ENCODE measurements around the gene WFS1. TPM values are rescaled to one million over a fixed set of nuclear protein-coding genes. Genes with fewer than 3 reads are reported as not detected.

The WFS1 gene
- total and polyA plus RNA-seq, 9 of the 15 experiments (the other 6 are each of a cell fraction or from before 2014, with no cell fraction given), result 0.01 to 0.29 (median 0.03) TPM; not detected in 5

DNA sequence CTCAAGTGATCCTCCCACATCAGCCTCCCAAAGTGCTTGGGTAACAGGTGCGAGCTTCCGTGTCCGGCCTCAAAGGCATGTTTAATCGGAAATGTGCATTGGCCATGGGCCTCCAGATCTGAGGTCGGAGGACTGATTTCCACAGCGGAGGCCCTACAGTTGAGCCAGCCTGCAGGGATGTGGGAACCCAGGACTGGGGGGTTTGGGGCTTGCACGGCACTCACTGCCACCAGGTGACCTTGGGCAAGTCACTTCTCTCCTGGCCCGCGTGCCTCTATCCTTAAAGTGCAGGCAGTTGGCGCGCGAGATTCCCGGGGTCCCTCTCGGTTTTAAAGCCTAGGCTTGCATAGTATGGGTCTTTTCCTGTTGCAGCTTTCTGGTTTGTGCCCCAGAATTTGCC, 18.3 kb upstream of the WFS1 start:
- no peak for FAIRE-seq
- Histone ChIP-seq H2AFZ (ENCODE audit: low read depth, low read length) (no peak overlapping the region), H3K36me3 (ENCODE audit: control insufficient read depth, insufficient read depth, low read length) (no peaks in the 10 kb centered on the region), H4K20me1 (replicated peaks; ENCODE audit: control insufficient read depth, insufficient read depth, low read length) (peaks cover 4% of the 10 kb centered on the region; the same call in 1 of the 2 replicates), H3K9me3 (replicated peaks; ENCODE audit: control insufficient read depth, insufficient read depth, low read depth, low read length) (no peaks in the 10 kb centered on the region), H3K27ac (ENCODE audit: extremely low read depth, low read depth, low read length) (no peak overlapping the region), H3K9me1 (ENCODE audit: control insufficient read depth, insufficient read depth, low read length) (no peaks in the 10 kb centered on the region), H3K27me3 (ENCODE audit: control insufficient read depth in 2 of 2, insufficient read depth in 2 of 2, low read length in 2 of 2) (peaks cover under 1 to 10% of the 10 kb centered on the region in 2 experiments; a peak in 2 of 5 replicates), H3K4me2 (ENCODE audit: insufficient read depth, low read length) (no peak overlapping the region), H3K4me1 (replicated peaks in 1 of 2; ENCODE audit: control insufficient read depth in 2 of 2, insufficient read depth in 2 of 2, low read length in 2 of 2) (no peaks in the 10 kb centered on the region), H3K79me2 (ENCODE audit: control insufficient read depth, insufficient read depth, low read length) (no peaks in the 10 kb centered on the region), H3K4me3 (no peak overlapping the region), H3K9ac (ENCODE audit: insufficient read depth in 1 of 2, low read depth in 2 of 2, low read length in 2 of 2) (no peak overlapping the region)
- in situ Hi-C loops (cut with MboI), result loop anchor here (5.0 kb wide), 1 partner anchor 76 kb away; no protein-coding TSS in a partner anchor
- TF ChIP-seq POLR2A (conservative IDR thresholded peaks at IDR 0.05) (no peak), NR2F6 (CRISPR knock-in tag; IDR thresholded peaks at IDR 0.05) (no peak), ZBTB17 (CRISPR knock-in tag; IDR thresholded peaks at IDR 0.05) (no peak), PPARD (CRISPR knock-in tag; IDR thresholded peaks at IDR 0.05) (no peak), KLF16 (IDR thresholded peaks at IDR 0.05) (no peak), ETS2 (tag; IDR thresholded peaks at IDR 0.05; ENCODE audit: borderline replicate concordance, poor library complexity, severe bottlenecking) (no peak)
- DNase-seq (ENCODE audit: extremely low read depth in 1 of 4, low spot score in 3 of 4), result no peak
- WGBS (ENCODE audit: insufficient coverage, low coverage, missing lambda C conversion rate), result 12% methylated on average over 14 of the region's 14 CpGs
- ChIA-PET POLR2A (interaction anchor here (0.7 to 1.3 kb wide), 3 partner anchors 8 to 171 kb away, joined by 3 to 5 read pairs (median 4); no protein-coding TSS in a partner anchor), CTCF (ENCODE audit: low intra/inter-chr PET ratio) (interaction anchor here (0.7 to 2.3 kb wide), 3 partner anchors 41 to 80 kb away, joined by 3 to 19 read pairs (median 9); no protein-coding TSS in a partner anchor)
- intact Hi-C loops (cut with micrococcal nuclease), result loop anchor here (5.0 to 10.0 kb wide), 2 partner anchors 254 to 293 kb away; no protein-coding TSS in a partner anchor
- no peak for ATAC-seq
- no TSS peak for BruUV-seq (replicated peaks)

DNA sequence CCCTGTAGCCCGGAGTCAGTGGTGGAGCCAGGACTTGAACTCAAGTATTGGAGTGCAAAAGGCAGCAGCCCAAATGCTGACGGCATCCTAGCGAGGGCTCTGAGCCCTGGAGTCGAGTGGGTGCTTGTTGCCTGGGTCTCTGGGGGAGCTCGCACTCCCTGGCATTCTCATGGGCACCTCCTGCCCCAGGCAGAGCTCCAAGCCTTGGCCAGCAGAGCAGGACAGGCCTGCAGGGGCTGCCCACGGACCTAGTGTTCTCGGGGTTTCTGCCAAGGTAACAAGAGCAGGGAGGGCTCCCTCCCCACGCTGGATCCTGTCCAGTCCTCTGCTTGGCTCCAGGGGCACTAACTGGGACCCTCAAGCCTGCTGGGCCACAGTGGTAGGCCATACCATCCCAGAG, 17.6 kb upstream of the WFS1 start:
- in situ Hi-C loops (cut with MboI), result loop anchor here (5.0 kb wide), 1 partner anchor 75 kb away; no protein-coding TSS in a partner anchor
- FAIRE-seq, result no peak
- POLR2A ChIA-PET, result no interaction called here
- no peak for TF ChIP-seq MTA2 (IDR thresholded peaks at IDR 0.05; ENCODE audit: low read depth)
- TF ChIP-seq, protein P1, sequence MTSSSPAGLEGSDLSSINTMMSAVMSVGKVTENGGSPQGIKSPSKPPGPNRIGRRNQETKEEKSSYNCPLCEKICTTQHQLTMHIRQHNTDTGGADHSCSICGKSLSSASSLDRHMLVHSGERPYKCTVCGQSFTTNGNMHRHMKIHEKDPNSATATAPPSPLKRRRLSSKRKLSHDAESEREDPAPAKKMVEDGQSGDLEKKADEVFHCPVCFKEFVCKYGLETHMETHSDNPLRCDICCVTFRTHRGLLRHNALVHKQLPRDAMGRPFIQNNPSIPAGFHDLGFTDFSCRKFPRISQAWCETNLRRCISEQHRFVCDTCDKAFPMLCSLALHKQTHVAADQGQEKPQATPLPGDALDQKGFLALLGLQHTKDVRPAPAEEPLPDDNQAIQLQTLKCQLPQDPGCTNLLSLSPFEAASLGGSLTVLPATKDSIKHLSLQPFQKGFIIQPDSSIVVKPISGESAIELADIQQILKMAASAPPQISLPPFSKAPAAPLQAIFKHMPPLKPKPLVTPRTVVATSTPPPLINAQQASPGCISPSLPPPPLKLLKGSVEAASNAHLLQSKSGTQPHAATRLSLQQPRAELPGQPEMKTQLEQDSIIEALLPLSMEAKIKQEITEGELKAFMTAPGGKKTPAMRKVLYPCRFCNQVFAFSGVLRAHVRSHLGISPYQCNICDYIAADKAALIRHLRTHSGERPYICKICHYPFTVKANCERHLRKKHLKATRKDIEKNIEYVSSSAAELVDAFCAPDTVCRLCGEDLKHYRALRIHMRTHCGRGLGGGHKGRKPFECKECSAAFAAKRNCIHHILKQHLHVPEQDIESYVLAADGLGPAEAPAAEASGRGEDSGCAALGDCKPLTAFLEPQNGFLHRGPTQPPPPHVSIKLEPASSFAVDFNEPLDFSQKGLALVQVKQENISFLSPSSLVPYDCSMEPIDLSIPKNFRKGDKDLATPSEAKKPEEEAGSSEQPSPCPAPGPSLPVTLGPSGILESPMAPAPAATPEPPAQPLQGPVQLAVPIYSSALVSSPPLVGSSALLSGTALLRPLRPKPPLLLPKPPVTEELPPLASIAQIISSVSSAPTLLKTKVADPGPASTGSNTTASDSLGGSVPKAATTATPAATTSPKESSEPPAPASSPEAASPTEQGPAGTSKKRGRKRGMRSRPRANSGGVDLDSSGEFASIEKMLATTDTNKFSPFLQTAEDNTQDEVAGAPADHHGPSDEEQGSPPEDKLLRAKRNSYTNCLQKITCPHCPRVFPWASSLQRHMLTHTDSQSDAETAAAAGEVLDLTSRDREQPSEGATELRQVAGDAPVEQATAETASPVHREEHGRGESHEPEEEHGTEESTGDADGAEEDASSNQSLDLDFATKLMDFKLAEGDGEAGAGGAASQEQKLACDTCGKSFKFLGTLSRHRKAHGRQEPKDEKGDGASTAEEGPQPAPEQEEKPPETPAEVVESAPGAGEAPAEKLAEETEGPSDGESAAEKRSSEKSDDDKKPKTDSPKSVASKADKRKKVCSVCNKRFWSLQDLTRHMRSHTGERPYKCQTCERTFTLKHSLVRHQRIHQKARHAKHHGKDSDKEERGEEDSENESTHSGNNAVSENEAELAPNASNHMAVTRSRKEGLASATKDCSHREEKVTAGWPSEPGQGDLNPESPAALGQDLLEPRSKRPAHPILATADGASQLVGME (CRISPR knock-in tag; IDR thresholded peaks at IDR 0.05), result no peak
- TF ChIP-seq STAG1 (CRISPR knock-in tag; IDR thresholded peaks at IDR 0.05; ENCODE audit: borderline replicate concordance), result no peak

More for the DNA sequence above, 17.6 kb upstream of the WFS1 start:
- WGBS (ENCODE audit: insufficient coverage, low coverage, missing lambda C conversion rate), result 2% methylated on average over 8 of the region's 8 CpGs
- peaks cover 4 to 12% of the 10 kb centered on the region in 2 experiments; a peak in 2 of 5 replicates for H3K27me3 ChIP-seq (ENCODE audit: control insufficient read depth in 2 of 2, insufficient read depth in 2 of 2, low read length in 2 of 2)
- H3K4me2 ChIP-seq (ENCODE audit: insufficient read depth, low read length), result no peak overlapping the region
- H2AFZ ChIP-seq (ENCODE audit: low read depth, low read length), result no peak overlapping the region
- H3K9me1 ChIP-seq (ENCODE audit: control insufficient read depth, insufficient read depth, low read length), result no peaks in the 10 kb centered on the region
- BruUV-seq (replicated peaks), result no TSS peak
- no peaks in the 10 kb centered on the region for H3K36me3 ChIP-seq (ENCODE audit: control insufficient read depth, insufficient read depth, low read length)
- ATAC-seq (no peak), DNase-seq (ENCODE audit: extremely low read depth in 1 of 4, low spot score in 3 of 4) (no peak)
- CTCF ChIA-PET (ENCODE audit: low intra/inter-chr PET ratio), result interaction anchor here (0.7 kb wide), 1 partner anchor 42 kb away, joined by 3 read pairs; no protein-coding TSS in a partner anchor
- H3K4me3 ChIP-seq, result no peak overlapping the region
- no peak overlapping the region for H3K9ac ChIP-seq (ENCODE audit: insufficient read depth in 1 of 2, low read depth in 2 of 2, low read length in 2 of 2)
- no peaks in the 10 kb centered on the region for H3K4me1 ChIP-seq (replicated peaks in 1 of 2; ENCODE audit: control insufficient read depth in 2 of 2, insufficient read depth in 2 of 2, low read length in 2 of 2)
- intact Hi-C loops (cut with micrococcal nuclease), result loop anchor here (5.0 to 10.0 kb wide), 2 partner anchors 255 to 293 kb away; no protein-coding TSS in a partner anchor
- H3K79me2 ChIP-seq (ENCODE audit: control insufficient read depth, insufficient read depth, low read length), result no peaks in the 10 kb centered on the region
- peaks cover 4% of the 10 kb centered on the region; the same call in 1 of the 2 replicates for H4K20me1 ChIP-seq (replicated peaks; ENCODE audit: control insufficient read depth, insufficient read depth, low read length)
- no peaks in the 10 kb centered on the region for H3K9me3 ChIP-seq (replicated peaks; ENCODE audit: control insufficient read depth, insufficient read depth, low read depth, low read length)
- no peak overlapping the region for H3K27ac ChIP-seq (ENCODE audit: extremely low read depth, low read depth, low read length)

Data from K562 (cell line).